ENCODE results near the gene OR14A2.

GRCh38 chr1:247749870-247750269 lies 1.9 kb upstream of the OR14A2 start:
- no peak for TF ChIP-seq TP53 (CRISPR knock-in tag; IDR thresholded peaks at IDR 0.05)
- TF ChIP-seq CTCF (IDR thresholded peaks at IDR 0.05) = no peak
- no peak for TF ChIP-seq BHLHE40 (IDR thresholded peaks at IDR 0.05; ENCODE audit: low read depth, low read length)
- TF ChIP-seq JUN (IDR thresholded peaks at IDR 0.05) = no peak
- no peak for TF ChIP-seq POLR2A (IDR thresholded peaks at IDR 0.05; ENCODE audit: low read length)
- no peak for TF ChIP-seq MAZ (IDR thresholded peaks at IDR 0.05; ENCODE audit: borderline replicate concordance, low read depth, low read length)
- no peak for TF ChIP-seq REST (IDR thresholded peaks at IDR 0.05)
- no peak for TF ChIP-seq EHMT2 (IDR thresholded peaks at IDR 0.05; ENCODE audit: low read depth)
- no peak for TF ChIP-seq RFX5 (IDR thresholded peaks at IDR 0.05)
- TF ChIP-seq KDM1A (IDR thresholded peaks at IDR 0.05; ENCODE audit: low read depth) = no peak
- no peak for TF ChIP-seq CHD2 (IDR thresholded peaks at IDR 0.05; ENCODE audit: low read length, partially characterized antibody)
- TF ChIP-seq EP300 (IDR thresholded peaks at IDR 0.05) = no peak
